Activated CD8-positive, alpha-beta memory T cell treated with anti-CD3 and anti-CD28 coated beads, Interleukin-2, amount 10 ng/mL, durations not matched to agents 7 days and 5 days (primary cell): Measurements from ENCODE around the gene FCER2. TPM values are rescaled to one million over a fixed set of nuclear protein-coding genes. Genes with fewer than 3 reads are reported as not detected.
"Not testable (repeated sequence)": the region's sequence is repeated elsewhere in the genome, so short reads cannot be mapped to it uniquely, and the experiment has no call there.

Experiments used
- ATAC-seq: fragments of 150-1000 bp; cut with Tn5 transposase; one replicate; pipeline ENCODE4 v1.10.0; 2021; ENCODE audit warnings: moderate library complexity
- CTCF ChIA-PET: fragments of 350-600 bp; sonication (Branson Sonifier 250); formaldehyde crosslinking; loops from one replicate; lab custom pipeline; 2021; ENCODE audit warnings: antibody characterized with exemption; lab: Charles Lee
- DNase-seq: peaks from one replicate; pipeline ENCODE4 v3.0.0-alpha.2; 2020
- H3K27ac Mint-ChIP-seq: one replicate; pipeline ENCODE4 v1.8.0; 2021; ENCODE audit warnings: mild to moderate bottlenecking, mixed read lengths
- H3K27me3 Mint-ChIP-seq: one replicate; pipeline ENCODE4 v1.8.0; 2021; ENCODE audit warnings: mixed read lengths
- H3K36me3 Mint-ChIP-seq: one replicate; pipeline ENCODE4 v1.8.0; 2021; ENCODE audit warnings: mild to moderate bottlenecking, mixed read lengths
- H3K4me1 Mint-ChIP-seq: one replicate; pipeline ENCODE4 v1.8.0; 2021; ENCODE audit warnings: mixed read lengths
- H3K4me3 Mint-ChIP-seq: one replicate; pipeline ENCODE4 v1.8.0; 2021; ENCODE audit warnings: mild to moderate bottlenecking, moderate library complexity, mixed read lengths
- H3K9me3 Mint-ChIP-seq: one replicate; pipeline ENCODE4 v1.8.0; 2022; ENCODE audit warnings: low read depth, mixed read lengths
- total RNA-seq, 2 experiments: library from RNA; stranded (reverse); gene quantifications; one replicate each; pipeline ENCODE4 v1.2.3, GENCODE V29; 2021

FCER2 gene
- total RNA-seq, 2 experiments from 2014 or later, result 0.23 TPM; not detected in 1

DNA sequence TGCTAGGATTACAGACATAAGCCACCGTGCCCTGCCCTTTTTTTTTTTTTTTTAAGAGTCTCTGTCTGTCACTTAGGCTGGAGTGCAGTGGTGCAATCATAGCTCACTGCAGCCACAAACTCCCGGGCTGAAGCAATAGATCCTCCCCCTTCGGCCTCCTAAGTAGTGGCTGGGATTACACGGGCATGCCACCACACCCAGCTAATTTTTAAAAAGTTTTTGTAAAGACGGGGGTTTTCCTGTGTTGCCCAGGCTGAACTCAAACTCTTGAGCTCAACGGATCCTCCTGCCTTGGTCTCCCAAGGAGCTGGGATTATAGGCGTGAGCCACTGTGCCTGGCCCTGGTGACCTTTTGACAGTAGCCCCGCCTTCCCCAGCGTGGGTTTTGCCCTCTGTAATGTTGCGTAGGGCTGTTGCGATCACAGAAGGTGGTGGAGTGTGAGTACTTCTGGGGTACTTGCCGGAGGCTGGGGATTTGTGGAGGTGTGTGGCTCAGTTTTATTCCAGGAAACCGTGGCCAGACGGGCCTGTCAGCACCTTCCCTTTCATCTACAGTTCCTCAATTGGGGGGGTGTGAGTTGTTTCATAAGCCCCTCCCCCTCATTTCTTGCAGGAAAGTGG lies 44.7 kb downstream of the FCER2 start:
- Mint-ChIP-seq H3K27me3 (no peaks in the 10 kb centered on the region), H3K27ac (no peak overlapping the region), H3K4me1 (peaks cover 25% of the 10 kb centered on the region), H3K4me3 (no peak overlapping the region), H3K36me3 (no peaks in the 10 kb centered on the region), H3K9me3 (no peaks in the 10 kb centered on the region)
- DNase-seq (no peak), ATAC-seq (no peak)
- CTCF ChIA-PET, result interaction anchor here (1.3 to 4.8 kb wide), 2 partner anchors 23 to 143 kb away, joined by 4 to 33 read pairs; partner anchors contain the start of gene TRAPPC5

DNA sequence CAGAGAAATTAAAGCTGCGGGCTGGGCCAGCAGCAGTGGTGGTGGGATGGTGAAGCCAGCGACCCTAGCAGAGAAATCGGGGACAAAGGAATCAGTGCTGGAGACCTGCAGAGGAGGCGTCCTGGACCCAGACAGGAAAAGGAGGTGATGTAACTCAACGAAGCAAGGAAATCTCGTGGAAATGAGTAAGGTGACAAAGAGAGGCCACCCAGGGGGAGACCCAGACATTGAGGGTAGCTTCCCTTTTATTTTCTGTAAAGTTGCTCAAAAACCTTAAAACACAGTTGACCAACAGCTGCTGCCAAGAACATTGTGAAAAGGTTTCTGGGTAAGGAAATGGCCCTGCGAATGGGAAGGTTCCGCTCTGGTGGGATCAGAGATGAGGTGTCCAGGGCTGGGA lies 46.4 kb downstream of the FCER2 start:
- Mint-ChIP-seq H3K9me3 (no peaks in the 10 kb centered on the region), H3K27me3 (peaks cover 2% of the 10 kb centered on the region), H3K4me1 (peaks cover 29% of the 10 kb centered on the region), H3K36me3 (no peaks in the 10 kb centered on the region), H3K27ac (no peak overlapping the region), H3K4me3 (no peak overlapping the region)
- CTCF ChIA-PET, result interaction anchor here (0.6 to 4.8 kb wide), 2 partner anchors 25 to 144 kb away, joined by 3 to 33 read pairs; partner anchors contain the start of gene TRAPPC5
- DNase-seq (no peak), ATAC-seq (no peak)

DNA sequence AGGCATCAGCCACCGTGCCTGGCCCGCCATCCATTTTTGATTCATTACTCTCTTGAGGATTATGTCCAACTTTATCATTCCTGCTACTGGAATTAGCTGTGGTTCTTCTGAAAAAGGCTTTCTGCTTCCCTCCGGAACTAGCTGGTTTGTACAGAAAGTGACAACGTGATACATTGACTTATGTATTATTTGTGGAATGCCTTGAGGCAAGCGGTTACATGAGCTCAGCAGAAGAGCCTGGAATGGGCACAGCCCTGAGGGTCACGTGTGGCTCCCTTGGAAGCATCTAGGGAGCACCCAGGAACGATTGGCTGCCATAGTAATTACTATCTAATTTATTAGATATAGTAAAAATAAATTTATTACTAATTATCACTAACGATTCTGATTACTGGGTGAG lies 47.5 kb downstream of the FCER2 start:
- no peak overlapping the region for H3K4me3 Mint-ChIP-seq
- H3K9me3 Mint-ChIP-seq, result no peaks in the 10 kb centered on the region
- no peak for DNase-seq
- peaks cover 29% of the 10 kb centered on the region for H3K4me1 Mint-ChIP-seq
- peaks cover 2% of the 10 kb centered on the region for H3K27me3 Mint-ChIP-seq
- CTCF ChIA-PET, result interaction anchor here (1.0 to 4.8 kb wide), 5 partner anchors 26 to 552 kb away, joined by 3 to 38 read pairs (median 4); partner anchors contain the start of gene TRAPPC5
- H3K36me3 Mint-ChIP-seq, result no peaks in the 10 kb centered on the region
- ATAC-seq, result no peak
- no peak overlapping the region for H3K27ac Mint-ChIP-seq

DNA sequence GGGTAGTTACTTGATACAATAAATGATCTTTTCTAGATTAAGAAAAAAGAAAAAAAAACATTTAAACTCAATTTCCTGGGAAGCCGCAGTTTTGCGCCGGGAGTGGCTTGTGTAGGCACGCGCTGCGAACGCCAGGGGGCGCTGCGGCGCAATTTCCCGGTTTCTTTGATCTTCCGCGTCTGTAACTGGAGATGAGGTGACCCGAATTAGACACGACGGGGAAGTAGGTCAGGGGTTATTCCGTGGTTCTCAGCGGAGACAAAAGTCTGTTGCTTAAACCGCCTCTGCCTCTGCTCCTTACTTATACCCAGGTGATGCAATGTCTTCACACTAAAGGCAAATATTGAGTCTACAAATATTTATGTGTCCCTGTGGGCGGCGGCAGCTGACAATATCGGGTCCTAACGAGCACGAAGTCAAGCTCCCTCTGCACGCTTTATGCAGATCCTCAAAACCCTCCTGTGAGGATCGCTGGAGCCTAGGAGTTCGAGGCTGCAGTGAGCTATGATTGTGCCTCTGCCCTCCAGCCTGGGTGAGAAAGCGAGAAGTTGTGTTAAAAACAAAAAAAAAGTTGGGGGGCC lies 49.8 kb downstream of the FCER2 start:
- H3K4me1 Mint-ChIP-seq, result peaks cover 12% of the 10 kb centered on the region
- H3K4me3 Mint-ChIP-seq, result peak overlapping the region; percentile 63
- H3K36me3 Mint-ChIP-seq, result peaks cover 2% of the 10 kb centered on the region
- DNase-seq (peak; percentile 88), ATAC-seq (peak; percentile 93)
- peak overlapping the region; percentile 62 for H3K27ac Mint-ChIP-seq
- CTCF ChIA-PET, result interaction anchor here (0.6 to 3.9 kb wide), 16 partner anchors 9 to 154 kb away, joined by 3 to 38 read pairs (median 7); partner anchors contain the start of genes PET100, RETN, TRAPPC5 and XAB2
- H3K27me3 Mint-ChIP-seq, result peaks cover 2% of the 10 kb centered on the region
- no peaks in the 10 kb centered on the region for H3K9me3 Mint-ChIP-seq

DNA sequence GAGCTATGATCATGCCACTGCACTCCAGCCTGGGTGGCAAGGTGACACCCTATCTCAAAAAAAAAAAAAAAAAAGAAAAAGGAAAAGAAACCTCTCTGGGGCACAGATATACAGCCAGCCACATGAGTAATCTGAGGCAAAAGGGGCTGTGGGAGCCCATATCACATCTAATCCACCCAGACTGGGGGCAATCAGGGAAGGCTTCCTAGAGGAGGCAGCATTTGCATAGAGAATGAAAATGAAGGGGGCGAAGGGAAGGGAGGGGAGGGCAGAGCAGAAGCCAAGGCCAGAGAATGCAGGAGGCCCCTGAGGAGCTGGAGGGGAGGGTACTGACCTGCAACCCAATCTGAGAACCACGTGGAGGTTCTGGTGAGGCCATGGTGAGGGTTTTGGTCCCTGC lies 51.8 kb downstream of the FCER2 start:
- peaks cover 2% of the 10 kb centered on the region for H3K27me3 Mint-ChIP-seq
- peaks cover 6% of the 10 kb centered on the region for H3K36me3 Mint-ChIP-seq
- H3K4me1 Mint-ChIP-seq, result peaks cover 9% of the 10 kb centered on the region
- no peak for ATAC-seq
- CTCF ChIA-PET, result interaction anchor here (1.3 to 1.5 kb wide), 2 partner anchors 28 to 82 kb away, joined by 3 to 5 read pairs; no protein-coding TSS in a partner anchor
- H3K27ac Mint-ChIP-seq, result no peak overlapping the region
- no peak for DNase-seq
- no peak overlapping the region for H3K4me3 Mint-ChIP-seq
- H3K9me3 Mint-ChIP-seq, result no peaks in the 10 kb centered on the region

DNA sequence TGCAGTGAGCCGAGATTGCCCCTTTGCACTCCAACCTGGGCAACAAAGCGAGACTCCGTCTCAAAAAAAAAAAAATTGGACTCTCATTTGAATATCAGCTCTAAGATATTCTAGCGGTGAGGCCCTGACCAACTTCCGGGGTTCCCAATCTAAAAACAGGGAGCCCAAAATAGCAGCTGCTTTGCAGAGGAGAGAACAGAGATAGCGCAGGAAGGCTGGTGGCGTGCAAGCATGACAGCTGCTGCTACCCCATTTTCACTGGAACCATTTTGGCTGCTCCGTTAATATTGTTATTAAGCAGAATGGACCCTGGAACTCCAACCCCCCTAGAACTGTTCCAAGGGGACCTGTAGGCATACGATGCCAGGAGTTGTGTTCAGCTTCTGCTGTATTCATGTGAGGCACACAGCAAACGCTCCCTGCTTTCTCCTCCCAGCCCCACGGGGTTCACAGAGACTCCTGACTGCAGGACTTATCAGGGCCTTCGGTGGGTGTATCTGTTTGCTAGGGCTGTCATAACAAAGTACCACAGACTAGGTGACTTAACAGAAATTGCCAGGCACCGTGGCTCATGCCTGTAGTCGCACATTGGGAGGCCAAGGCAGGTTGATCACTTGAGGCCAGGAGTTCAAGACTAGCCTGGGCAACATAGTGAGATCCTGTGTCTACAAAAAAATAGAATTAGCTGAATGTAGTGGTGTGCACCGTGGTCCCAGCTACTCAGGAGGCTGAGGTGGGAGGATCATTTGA lies 53.5 kb downstream of the FCER2 start:
- Mint-ChIP-seq H3K27me3 (peaks cover 2% of the 10 kb centered on the region), H3K9me3 (no peaks in the 10 kb centered on the region), H3K27ac (no peak overlapping the region), H3K36me3 (peaks cover 8% of the 10 kb centered on the region), H3K4me1 (peaks cover 9% of the 10 kb centered on the region), H3K4me3 (no peak overlapping the region)
- CTCF ChIA-PET, result interaction anchor here (2.2 kb wide), 1 partner anchor 32 kb away, joined by 11 read pairs; the partner anchor contains the start of gene TRAPPC5
- ATAC-seq (no peak), DNase-seq (no peak)

DNA sequence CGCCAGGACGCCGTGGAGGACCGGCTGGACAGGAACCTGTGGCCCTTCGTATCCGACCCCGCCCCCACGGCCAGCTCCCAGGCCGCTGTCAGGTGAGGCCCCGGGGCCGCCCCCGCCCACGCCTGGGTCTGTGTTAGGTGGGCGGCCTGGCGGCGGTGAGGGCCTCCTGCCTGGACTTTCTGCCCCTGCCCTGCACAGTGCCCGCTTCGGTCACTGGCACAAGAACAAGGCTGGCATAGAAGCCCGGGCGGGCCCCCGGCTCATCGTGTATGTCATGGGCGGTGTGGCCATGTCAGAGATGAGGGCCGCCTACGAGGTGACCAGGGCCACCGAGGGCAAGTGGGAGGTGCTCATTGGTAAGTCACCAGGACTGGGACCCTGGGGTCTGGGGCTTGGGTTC lies 54.8 kb downstream of the FCER2 start:
- H3K4me1 Mint-ChIP-seq, result peaks cover 3% of the 10 kb centered on the region
- ATAC-seq (no peak), DNase-seq (no peak)
- CTCF ChIA-PET, result no interaction called here
- no peaks in the 10 kb centered on the region for H3K9me3 Mint-ChIP-seq
- no peak overlapping the region for H3K4me3 Mint-ChIP-seq
- H3K36me3 Mint-ChIP-seq, result peaks cover 8% of the 10 kb centered on the region
- no peak overlapping the region for H3K27ac Mint-ChIP-seq
- H3K27me3 Mint-ChIP-seq, result peaks cover 2% of the 10 kb centered on the region

DNA sequence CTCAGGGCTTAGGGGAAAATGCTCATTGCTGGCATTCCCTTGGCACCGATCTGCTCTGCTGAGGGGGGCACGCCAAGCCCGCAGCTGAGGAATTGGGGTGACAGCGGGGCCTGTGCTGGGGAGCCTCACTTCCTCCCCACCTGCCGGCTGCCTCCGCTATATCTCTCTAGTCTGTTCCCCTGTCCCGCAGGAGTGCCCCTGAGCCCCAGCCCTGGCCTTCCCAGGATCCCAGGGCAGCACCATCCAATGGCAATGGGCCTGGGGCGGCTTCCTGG lies 55.6 kb downstream of the FCER2 start:
- peaks cover 2% of the 10 kb centered on the region for H3K27me3 Mint-ChIP-seq
- no peak for ATAC-seq
- no peak overlapping the region for H3K27ac Mint-ChIP-seq

DNA sequence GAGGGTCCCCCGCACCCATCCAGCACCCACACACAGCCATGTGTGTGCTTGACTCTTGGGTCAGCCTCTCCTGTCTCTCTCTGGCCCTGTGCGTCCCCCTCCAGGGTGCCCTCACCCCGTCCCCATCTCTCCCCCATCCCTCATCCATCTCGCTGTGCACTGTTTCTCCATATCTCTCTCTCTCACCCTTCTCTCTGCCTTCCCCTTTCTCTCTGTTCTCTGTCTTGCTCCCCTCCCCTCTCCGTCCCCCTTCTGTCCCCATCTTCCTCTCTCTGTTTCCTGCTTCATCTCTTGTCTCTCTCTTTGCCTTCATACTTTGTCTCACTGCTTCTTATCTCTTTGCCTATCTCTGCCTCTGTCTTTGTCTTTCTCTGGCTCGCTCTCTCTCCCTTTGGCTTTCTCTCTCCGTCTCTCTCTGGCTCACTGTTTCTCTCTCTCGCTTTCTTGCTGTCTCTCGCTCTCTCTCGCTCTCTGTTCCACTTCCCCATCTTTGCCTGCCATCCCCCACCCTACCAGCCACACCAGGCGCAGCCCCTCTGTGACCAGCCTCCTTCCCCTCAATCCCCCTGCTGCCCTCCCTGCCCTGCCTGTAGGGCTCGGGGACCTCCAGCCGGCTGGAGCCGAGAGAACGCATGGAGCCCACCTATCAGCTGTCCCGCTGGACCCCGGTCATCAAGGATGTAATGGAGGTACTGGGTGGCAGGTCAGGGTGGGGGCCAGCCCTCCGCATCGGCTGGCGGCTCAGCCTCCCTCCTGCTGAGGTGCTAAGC lies 56.1 kb downstream of the FCER2 start:
- CTCF ChIA-PET, result no interaction called here
- Mint-ChIP-seq H3K27ac (peak overlapping the region; percentile 45), H3K4me1 (no peaks in the 10 kb centered on the region), H3K27me3 (peaks cover under 1% of the 10 kb centered on the region), H3K4me3 (no peak overlapping the region), H3K9me3 (no peaks in the 10 kb centered on the region), H3K36me3 (peaks cover 8% of the 10 kb centered on the region)
- no peak for DNase-seq
- no peak for ATAC-seq

More for the DNA sequence above, 55.6 kb downstream of the FCER2 start:
- Mint-ChIP-seq H3K36me3 (peaks cover 8% of the 10 kb centered on the region), H3K4me3 (no peak overlapping the region), H3K9me3 (no peaks in the 10 kb centered on the region), H3K4me1 (no peaks in the 10 kb centered on the region)
- CTCF ChIA-PET, result no interaction called here
- no peak for DNase-seq

DNA sequence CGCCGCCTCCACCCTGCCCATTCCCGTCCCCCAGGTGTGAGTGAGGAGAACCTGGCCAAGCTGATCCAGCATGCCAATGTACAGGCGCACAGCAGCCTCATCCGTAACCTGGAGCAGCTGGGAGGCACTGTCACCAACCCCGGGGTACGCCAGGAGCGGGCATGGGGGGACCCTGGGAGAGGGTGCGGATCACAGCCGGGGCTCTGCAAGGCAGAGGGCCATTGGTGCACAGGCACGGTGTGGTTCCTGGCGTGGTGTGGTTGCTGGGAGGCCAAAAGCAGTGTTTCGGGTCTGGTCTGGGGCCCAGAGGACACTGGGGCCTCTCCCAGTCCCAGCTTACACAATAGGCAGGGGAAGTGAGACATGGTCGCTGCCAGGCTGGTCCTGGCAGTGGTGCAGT lies 56.8 kb downstream of the FCER2 start:
- no peaks in the 10 kb centered on the region for H3K27me3 Mint-ChIP-seq
- H3K9me3 Mint-ChIP-seq, result peaks cover under 1% of the 10 kb centered on the region
- peaks cover under 1% of the 10 kb centered on the region for H3K4me1 Mint-ChIP-seq
- CTCF ChIA-PET, result no interaction called here
- ATAC-seq (no peak), DNase-seq (no peak)
- H3K36me3 Mint-ChIP-seq, result peaks cover 11% of the 10 kb centered on the region
- H3K4me3 Mint-ChIP-seq, result no peak overlapping the region
- no peak overlapping the region for H3K27ac Mint-ChIP-seq

DNA sequence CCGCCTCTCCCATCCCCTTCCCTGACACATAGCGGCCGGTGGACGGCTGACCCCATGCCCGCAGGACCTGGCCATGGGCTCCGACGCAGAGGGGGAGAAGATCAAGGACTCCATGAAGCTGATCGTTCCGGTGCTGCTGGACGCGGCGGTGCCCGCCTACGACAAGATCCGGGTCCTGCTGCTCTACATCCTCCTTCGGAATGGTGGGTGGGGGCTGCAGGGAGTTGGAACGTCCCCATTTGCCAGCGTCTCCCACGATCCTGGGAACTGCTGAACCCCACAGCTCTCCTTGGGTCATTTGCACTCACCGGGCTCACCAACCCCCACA lies 57.4 kb downstream of the FCER2 start:
- H3K4me3 Mint-ChIP-seq, result no peak overlapping the region
- ATAC-seq (no peak), DNase-seq (no peak)
- CTCF ChIA-PET, result no interaction called here
- H3K4me1 Mint-ChIP-seq, result peaks cover 7% of the 10 kb centered on the region
- H3K36me3 Mint-ChIP-seq, result peaks cover 18% of the 10 kb centered on the region
- H3K9me3 Mint-ChIP-seq, result peaks cover 5% of the 10 kb centered on the region
- H3K27me3 Mint-ChIP-seq, result no peaks in the 10 kb centered on the region
- no peak overlapping the region for H3K27ac Mint-ChIP-seq

DNA sequence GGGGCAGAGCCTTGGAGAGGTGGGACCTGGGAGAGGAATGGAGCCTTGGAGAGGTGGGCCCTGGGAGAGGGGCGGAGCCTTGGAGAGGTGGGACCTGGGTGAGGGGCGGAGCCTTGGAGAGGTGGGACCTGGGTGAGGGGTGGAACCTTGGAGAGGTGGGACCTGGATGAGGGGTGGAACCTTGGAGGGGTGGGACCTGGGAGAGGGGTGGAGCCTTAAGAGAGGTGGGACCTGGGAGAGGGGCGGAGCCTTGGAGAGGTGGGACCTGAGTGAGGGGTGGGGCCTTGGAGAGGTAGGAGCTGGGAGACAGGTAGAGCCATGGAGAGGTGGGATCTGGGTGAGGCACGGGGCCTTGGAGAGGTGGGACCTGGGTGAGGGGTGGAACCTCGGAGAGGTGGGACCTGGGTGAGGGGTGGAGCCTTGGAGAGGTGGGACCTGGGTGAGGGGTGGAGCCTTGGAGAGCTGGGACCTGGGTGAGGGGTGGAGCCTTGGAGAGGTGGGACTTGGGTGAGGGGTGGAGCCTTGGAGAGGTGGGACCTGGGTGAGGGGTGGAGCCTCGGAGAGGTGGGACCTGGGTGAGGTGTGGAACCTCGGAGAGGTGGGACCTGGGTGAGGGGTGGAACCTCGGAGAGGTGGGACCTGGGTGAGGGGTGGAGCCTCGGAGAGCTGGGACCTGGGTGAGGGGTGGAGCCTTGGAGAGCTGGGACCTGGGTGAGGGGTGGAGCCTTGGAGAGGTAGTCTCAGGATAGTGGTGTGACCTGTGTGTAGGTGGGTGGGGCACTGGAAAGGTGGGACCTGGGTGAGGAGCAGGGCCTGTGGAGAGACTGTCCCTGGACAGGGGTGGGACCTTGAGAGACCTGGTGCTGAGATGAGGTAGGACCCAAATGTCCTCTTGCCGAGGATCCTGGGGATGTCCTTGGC lies 58.0 kb downstream of the FCER2 start:
- DNase-seq, result peak; percentile 55
- H3K27ac Mint-ChIP-seq, result not testable (repeated sequence)

More for the DNA sequence above, 58.0 kb downstream of the FCER2 start:
- H3K9me3 Mint-ChIP-seq, H3K4me3 Mint-ChIP-seq, H3K27me3 Mint-ChIP-seq, CTCF ChIA-PET, H3K4me1 Mint-ChIP-seq, ATAC-seq: not testable (repeated sequence)
- H3K36me3 Mint-ChIP-seq, result peaks cover 20% of the 10 kb centered on the region
